ENCODE data around the gene ZMYND8. TPM values are rescaled to one million over a fixed set of nuclear protein-coding genes. Genes with fewer than 3 reads are reported as not detected.

The ZMYND8 gene
- polyA plus RNA-seq, 3 donors, result 1.4 to 13.8 (median 5.8) TPM

DNA sequence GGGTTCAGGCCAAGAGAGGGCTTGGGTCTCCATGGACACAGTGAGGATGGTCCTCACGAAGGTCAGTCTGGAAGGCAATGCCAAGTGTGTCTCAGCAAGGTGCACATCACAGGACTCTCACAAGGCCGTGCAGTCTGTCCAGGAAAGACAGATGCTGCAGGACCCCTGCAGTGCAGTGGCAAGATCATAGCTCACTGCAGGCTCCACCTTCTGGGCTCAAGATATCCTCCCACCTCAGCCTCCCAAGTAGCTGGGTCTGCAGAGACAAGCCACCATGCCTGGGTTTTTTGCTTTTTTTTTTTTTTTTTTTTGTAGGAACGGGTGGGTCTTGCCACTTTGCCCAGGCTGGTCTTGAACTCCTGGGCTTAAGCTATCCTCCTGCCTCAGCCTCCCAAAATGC, 26.4 kb downstream of the ZMYND8 start:
- no peaks in the 10 kb centered on the region for H3K9me3 Mint-ChIP-seq
- 90% methylated on average over 2 of the region's 3 CpGs for WGBS (ENCODE audit: insufficient coverage)
- no peak overlapping the region for H3K27ac ChIP-seq (ENCODE audit: low read depth in 1 of 2, low read length in 2 of 2)
- H3K36me3 ChIP-seq (replicated peaks in 1 of 2; ENCODE audit: control insufficient read depth in 1 of 2, insufficient read depth in 2 of 2, low read length in 2 of 2), result peaks cover 13 to 72% of the 10 kb centered on the region in 2 donors
- no peak overlapping the region for H3K4me3 Mint-ChIP-seq
- peak overlapping the region in 1 of 7 donors; percentile 33 for H3K27ac Mint-ChIP-seq
- H3K4me1 Mint-ChIP-seq, result peaks cover 24% of the 10 kb centered on the region
- H3K9me3 ChIP-seq (replicated peaks in 1 of 2; ENCODE audit: control insufficient read depth in 1 of 2, insufficient read depth in 1 of 2, low read length in 2 of 2), result no peaks in the 10 kb centered on the region
- H3K36me3 Mint-ChIP-seq, result peaks cover 47 to 57% of the 10 kb centered on the region in 2 donors
- no peak overlapping the region for H3K4me3 ChIP-seq (replicated peaks in 1 of 3; ENCODE audit: low read depth in 2 of 3, low read length in 3 of 3)
- H4K20me1 ChIP-seq (ENCODE audit: insufficient read depth, low read length), result peaks cover 74% of the 10 kb centered on the region
- H3K27me3 Mint-ChIP-seq (ENCODE audit: low read depth in 3 of 3), result peaks cover 0 to 3% (median 0%) of the 10 kb centered on the region in 3 donors
- H3K79me2 ChIP-seq (ENCODE audit: insufficient read depth, low read length), result peaks cover 99% of the 10 kb centered on the region
- intact Hi-C loops (cut with micrococcal nuclease), result no loop called here
- H3K27me3 ChIP-seq (ENCODE audit: control insufficient read depth in 2 of 2, insufficient read depth in 2 of 2, low read length in 2 of 2), result no peaks in the 10 kb centered on the region
- no peak overlapping the region for H3K4me2 ChIP-seq (replicated peaks; ENCODE audit: extremely low read depth, low read length, poor library complexity, severe bottlenecking)
- H3K9ac ChIP-seq (ENCODE audit: insufficient read depth, low read length, poor library complexity, severe bottlenecking), result no peak overlapping the region
- no peak for DNase-seq
- peaks cover 0 to 7% of the 10 kb centered on the region in 2 donors for H3K4me1 ChIP-seq (ENCODE audit: control insufficient read depth in 1 of 2, insufficient read depth in 2 of 2, low read length in 2 of 2)
- TF ChIP-seq, protein P1, sequence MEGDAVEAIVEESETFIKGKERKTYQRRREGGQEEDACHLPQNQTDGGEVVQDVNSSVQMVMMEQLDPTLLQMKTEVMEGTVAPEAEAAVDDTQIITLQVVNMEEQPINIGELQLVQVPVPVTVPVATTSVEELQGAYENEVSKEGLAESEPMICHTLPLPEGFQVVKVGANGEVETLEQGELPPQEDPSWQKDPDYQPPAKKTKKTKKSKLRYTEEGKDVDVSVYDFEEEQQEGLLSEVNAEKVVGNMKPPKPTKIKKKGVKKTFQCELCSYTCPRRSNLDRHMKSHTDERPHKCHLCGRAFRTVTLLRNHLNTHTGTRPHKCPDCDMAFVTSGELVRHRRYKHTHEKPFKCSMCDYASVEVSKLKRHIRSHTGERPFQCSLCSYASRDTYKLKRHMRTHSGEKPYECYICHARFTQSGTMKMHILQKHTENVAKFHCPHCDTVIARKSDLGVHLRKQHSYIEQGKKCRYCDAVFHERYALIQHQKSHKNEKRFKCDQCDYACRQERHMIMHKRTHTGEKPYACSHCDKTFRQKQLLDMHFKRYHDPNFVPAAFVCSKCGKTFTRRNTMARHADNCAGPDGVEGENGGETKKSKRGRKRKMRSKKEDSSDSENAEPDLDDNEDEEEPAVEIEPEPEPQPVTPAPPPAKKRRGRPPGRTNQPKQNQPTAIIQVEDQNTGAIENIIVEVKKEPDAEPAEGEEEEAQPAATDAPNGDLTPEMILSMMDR (IDR thresholded peaks at IDR 0.05), result no peak
- H2AFZ ChIP-seq (ENCODE audit: insufficient read depth, low read depth, low read length, poor library complexity, severe bottlenecking), result no peak overlapping the region

- no peaks in the 10 kb centered on the region for H3K4me1 ChIP-seq (ENCODE audit: control insufficient read depth in 1 of 2, insufficient read depth in 2 of 2, low read length in 2 of 2)
- H3K4me3 ChIP-seq (replicated peaks in 1 of 3; ENCODE audit: low read depth in 2 of 3, low read length in 3 of 3), result no peak overlapping the region
- H3K36me3 Mint-ChIP-seq, result peaks cover 50 to 65% of the 10 kb centered on the region in 2 donors
- no peaks in the 10 kb centered on the region for H3K27me3 ChIP-seq (ENCODE audit: control insufficient read depth in 2 of 2, insufficient read depth in 2 of 2, low read length in 2 of 2)
- TF ChIP-seq, protein P1 (IDR thresholded peaks at IDR 0.05), result no peak
- H3K27ac Mint-ChIP-seq, result peak overlapping the region in 2 of 7 donors; percentile 34 to 36
- DNase-seq, result no peak
- peaks cover 99% of the 10 kb centered on the region for H3K79me2 ChIP-seq (ENCODE audit: insufficient read depth, low read length)
- H3K4me2 ChIP-seq (replicated peaks; ENCODE audit: extremely low read depth, low read length, poor library complexity, severe bottlenecking), result no peak overlapping the region
- H3K4me1 Mint-ChIP-seq, result peaks cover 14% of the 10 kb centered on the region
- H3K27ac ChIP-seq (ENCODE audit: low read depth in 1 of 2, low read length in 2 of 2), result no peak overlapping the region
- H3K9me3 Mint-ChIP-seq, result no peaks in the 10 kb centered on the region
- peaks cover 78% of the 10 kb centered on the region for H4K20me1 ChIP-seq (ENCODE audit: insufficient read depth, low read length)
- H3K9ac ChIP-seq (ENCODE audit: insufficient read depth, low read length, poor library complexity, severe bottlenecking), result no peak overlapping the region
- no peak overlapping the region for H3K4me3 Mint-ChIP-seq
- H3K36me3 ChIP-seq (replicated peaks in 1 of 2; ENCODE audit: control insufficient read depth in 1 of 2, insufficient read depth in 2 of 2, low read length in 2 of 2), result peaks cover 12 to 70% of the 10 kb centered on the region in 2 donors
- intact Hi-C loops (cut with micrococcal nuclease), result no loop called here
- no peak overlapping the region for H2AFZ ChIP-seq (ENCODE audit: insufficient read depth, low read depth, low read length, poor library complexity, severe bottlenecking)
- WGBS (ENCODE audit: insufficient coverage), result no CpG with 5 or more reads among the region's 1 CpG
- H3K9me3 ChIP-seq (replicated peaks in 1 of 2; ENCODE audit: control insufficient read depth in 1 of 2, insufficient read depth in 1 of 2, low read length in 2 of 2), result no peaks in the 10 kb centered on the region
- H3K27me3 Mint-ChIP-seq (ENCODE audit: low read depth in 3 of 3), result peaks cover 0 to 3% (median 0%) of the 10 kb centered on the region in 3 donors
These were observed 28.4 kb downstream of the ZMYND8 start for GRCh38 chr20:47328129-47328528.

Measured in CD14-positive monocyte (primary cell).